Right atrium auricular region (tissue), 2 donors: ENCODE measurements around the gene TARM1. TPM values are rescaled to one million over a fixed set of nuclear protein-coding genes. Genes with fewer than 3 reads are reported as not detected.

ENCODE experiments used
- DNase-seq: peaks from one replicate; pipeline ENCODE4 v3.0.0-alpha.2; 2019; ENCODE audit warnings: low spot score
- H3K27ac ChIP-seq, 2 donors: fragments of 200-600 bp; sonication (generic); 1 replicate in 1 of 2; 2 replicates in 1 of 2; pipeline ENCODE4 v1.5.1; 2016 to 2019
- H3K27me3 ChIP-seq, 2 donors: fragments of 200-600 bp; sonication (generic); one replicate each; pipeline versions ENCODE4 v1.5.1 to v1.6.0; 2017 to 2019
- H3K36me3 ChIP-seq: fragments of 200-600 bp; sonication (generic); one replicate; pipeline ENCODE4 v1.5.1; 2016
- H3K4me1 ChIP-seq, 2 donors: fragments of 200-600 bp; sonication (generic); one replicate each; pipeline versions ENCODE4 v1.5.1 to v1.6.0; 2017 to 2019
- H3K4me3 ChIP-seq, 2 donors: fragments of 200-600 bp; sonication (generic); 1 replicate in 1 of 2; 2 replicates in 1 of 2; pipeline ENCODE4 v1.5.1; 2017 to 2019; ENCODE audit warnings: mild to moderate bottlenecking in 1 of 2, moderate library complexity in 1 of 2
- H3K9me3 ChIP-seq, 2 donors: fragments of 200-600 bp; sonication (generic); one replicate each; pipeline ENCODE4 v1.5.1; 2019
- total RNA-seq, 2 donors: library from RNA; depleted of rRNA; stranded (reverse); fragments of >200 nt; gene quantifications; one replicate each; pipeline ENCODE4 v1.1.0, GENCODE V29; 2016
- TF ChIP-seq, protein P1 (sequence below), 2 donors: fragments of 200-600 bp; sonication (generic); IDR thresholded peaks; one replicate each; pipeline ENCODE4 v1.5.1; 2019; ENCODE audit warnings: antibody characterized with exemption in 2 of 2

The TARM1 gene
- total RNA-seq, 2 donors from 2014 or later = not detected

DNA sequence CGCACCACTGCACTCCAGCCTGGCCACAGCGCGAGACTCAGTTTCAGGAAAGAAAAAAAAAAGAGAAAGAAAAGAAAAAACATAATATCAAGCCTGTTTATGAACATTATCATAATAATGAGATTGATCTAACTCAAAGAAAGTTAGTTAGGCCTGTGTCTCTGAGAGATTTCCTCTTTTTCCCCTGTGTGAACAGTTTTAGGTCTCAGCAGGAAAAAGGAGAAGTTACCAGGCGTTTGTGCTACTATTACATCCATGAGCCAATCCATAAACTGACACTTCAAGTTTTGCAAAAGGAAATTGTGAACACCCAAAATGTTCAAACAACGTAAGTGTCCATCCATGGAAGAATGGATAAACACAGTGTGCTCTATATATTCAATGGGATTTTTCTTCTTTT lies 3.8 kb downstream of the TARM1 start:
- Histone ChIP-seq H3K27me3 (no peaks in the 10 kb centered on the region), H3K4me1 (no peaks in the 10 kb centered on the region), H3K9me3 (peaks cover 0 to 15% of the 10 kb centered on the region in 2 donors), H3K36me3 (no peaks in the 10 kb centered on the region), H3K4me3 (no peak overlapping the region), H3K27ac (no peak overlapping the region)
- DNase-seq = no peak
- TF ChIP-seq, protein P1, sequence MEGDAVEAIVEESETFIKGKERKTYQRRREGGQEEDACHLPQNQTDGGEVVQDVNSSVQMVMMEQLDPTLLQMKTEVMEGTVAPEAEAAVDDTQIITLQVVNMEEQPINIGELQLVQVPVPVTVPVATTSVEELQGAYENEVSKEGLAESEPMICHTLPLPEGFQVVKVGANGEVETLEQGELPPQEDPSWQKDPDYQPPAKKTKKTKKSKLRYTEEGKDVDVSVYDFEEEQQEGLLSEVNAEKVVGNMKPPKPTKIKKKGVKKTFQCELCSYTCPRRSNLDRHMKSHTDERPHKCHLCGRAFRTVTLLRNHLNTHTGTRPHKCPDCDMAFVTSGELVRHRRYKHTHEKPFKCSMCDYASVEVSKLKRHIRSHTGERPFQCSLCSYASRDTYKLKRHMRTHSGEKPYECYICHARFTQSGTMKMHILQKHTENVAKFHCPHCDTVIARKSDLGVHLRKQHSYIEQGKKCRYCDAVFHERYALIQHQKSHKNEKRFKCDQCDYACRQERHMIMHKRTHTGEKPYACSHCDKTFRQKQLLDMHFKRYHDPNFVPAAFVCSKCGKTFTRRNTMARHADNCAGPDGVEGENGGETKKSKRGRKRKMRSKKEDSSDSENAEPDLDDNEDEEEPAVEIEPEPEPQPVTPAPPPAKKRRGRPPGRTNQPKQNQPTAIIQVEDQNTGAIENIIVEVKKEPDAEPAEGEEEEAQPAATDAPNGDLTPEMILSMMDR (IDR thresholded peaks at IDR 0.05) = no peak

DNA sequence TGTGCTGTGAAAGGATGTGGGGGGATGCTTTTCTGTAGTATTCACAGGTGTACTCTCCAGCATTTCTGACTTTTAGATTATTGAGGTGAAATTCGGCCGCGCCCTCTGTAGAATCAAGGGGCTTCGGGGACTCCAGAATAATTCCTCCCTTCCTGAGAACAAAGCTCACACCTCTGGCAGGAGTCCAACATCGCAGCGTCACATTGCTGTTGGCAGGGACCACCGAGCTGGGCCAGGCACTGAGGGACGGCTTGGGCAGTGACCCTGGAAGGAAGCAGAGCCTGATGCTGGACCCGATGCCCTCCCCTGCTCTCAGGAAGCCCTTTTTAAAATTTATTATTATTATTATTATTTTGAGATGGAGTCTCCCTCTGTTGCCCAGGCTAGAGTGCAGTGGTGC lies 6.3 kb downstream of the TARM1 start:
- H3K4me1 ChIP-seq = no peaks in the 10 kb centered on the region
- no peaks in the 10 kb centered on the region for H3K27me3 ChIP-seq
- H3K4me3 ChIP-seq = no peak overlapping the region
- TF ChIP-seq, protein P1 (IDR thresholded peaks at IDR 0.05) = no peak
- peaks cover 0 to 5% of the 10 kb centered on the region in 2 donors for H3K9me3 ChIP-seq
- no peak for DNase-seq
- H3K36me3 ChIP-seq = no peaks in the 10 kb centered on the region
- H3K27ac ChIP-seq = no peak overlapping the region

DNA sequence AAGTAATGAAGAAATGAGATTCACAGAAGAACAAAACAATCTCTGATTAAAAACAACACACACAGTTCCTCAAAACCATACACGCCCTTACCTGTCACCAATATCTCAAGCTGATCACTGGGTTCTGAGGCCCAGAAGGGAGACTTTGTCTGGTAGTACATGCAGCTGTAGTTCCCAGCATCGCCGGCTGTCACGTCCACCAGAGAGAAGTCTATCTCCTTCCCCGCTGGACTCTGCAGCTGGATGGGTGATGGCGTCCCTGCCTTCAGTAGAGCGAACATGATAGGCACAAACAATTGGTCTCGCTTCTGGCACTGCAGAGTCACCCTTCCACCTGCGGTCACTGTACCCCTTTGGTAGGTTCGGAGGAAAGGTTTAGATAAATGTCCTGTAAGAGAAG lies 7.3 kb downstream of the TARM1 start:
- Histone ChIP-seq H3K4me1 (no peaks in the 10 kb centered on the region), H3K27ac (no peak overlapping the region), H3K36me3 (no peaks in the 10 kb centered on the region), H3K9me3 (peaks cover 0 to 11% of the 10 kb centered on the region in 2 donors), H3K4me3 (no peak overlapping the region), H3K27me3 (no peaks in the 10 kb centered on the region)
- TF ChIP-seq, protein P1 (IDR thresholded peaks at IDR 0.05) = no peak
- DNase-seq = no peak

DNA sequence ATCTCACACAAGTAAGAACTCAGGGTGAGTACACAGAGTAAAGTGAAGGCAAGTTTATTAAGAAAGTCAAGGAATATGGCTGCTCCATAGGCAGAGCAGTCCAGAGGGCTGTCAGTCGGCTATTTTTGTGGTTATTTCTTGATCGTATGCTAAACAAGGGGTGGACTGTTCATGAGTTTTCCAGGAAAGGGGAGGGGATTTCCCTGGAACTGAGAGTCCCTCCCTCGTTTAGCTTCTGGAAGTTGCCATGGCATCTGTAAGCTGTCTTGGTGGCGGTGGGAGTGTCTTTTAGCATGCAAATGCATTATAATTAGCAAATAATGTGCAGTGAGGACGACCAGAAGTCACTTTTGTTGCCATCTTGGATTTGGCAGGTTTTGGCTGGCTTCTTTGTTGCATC lies 11.7 kb downstream of the TARM1 start:
- H3K9me3 ChIP-seq = peaks cover 0 to 11% of the 10 kb centered on the region in 2 donors
- H3K4me1 ChIP-seq = no peaks in the 10 kb centered on the region
- TF ChIP-seq, protein P1 (IDR thresholded peaks at IDR 0.05) = no peak
- H3K36me3 ChIP-seq = no peaks in the 10 kb centered on the region
- H3K4me3 ChIP-seq = no peak overlapping the region
- DNase-seq = no peak
- H3K27me3 ChIP-seq = no peaks in the 10 kb centered on the region
- H3K27ac ChIP-seq = no peak overlapping the region

DNA sequence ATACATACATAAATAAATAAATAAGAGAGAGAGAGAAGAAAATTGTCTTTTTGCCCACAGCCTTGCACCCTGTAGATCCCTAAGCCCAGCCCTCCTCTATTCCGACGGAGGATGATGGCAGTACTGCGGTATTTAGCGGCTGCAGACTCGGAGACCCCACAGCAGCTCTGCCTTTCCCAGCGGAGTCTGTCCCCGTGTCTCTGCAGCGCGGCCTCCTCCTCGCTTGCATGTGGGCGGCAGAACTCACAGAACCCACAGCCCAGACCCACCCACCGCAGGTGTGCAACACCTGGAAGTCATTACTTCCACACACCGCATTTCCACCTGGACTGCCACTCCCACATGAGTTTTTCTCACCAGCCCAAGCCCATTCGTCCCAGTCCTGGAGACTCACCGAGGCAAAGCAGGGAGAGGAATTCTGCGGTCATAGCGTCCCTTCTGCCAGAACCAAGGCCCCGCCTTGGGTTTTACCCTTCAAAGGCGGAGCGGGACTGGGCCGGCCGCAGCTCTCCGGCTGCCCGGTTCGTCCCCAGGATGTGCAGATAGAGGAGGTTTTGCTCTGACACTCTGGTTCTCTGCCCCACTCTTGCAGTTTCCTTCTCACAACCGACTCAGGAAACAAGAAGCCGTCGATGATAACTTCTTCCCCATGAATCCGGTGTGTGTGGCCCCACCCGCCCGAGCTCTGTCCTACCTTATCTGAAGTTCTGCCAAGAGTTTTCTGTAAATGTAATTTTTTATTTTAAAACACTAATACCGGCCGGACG lies 17.6 kb downstream of the TARM1 start, which contains the start of gene VSTM1:
Gene VSTM1 (minus strand): TSS at position 548 of the 767 bp plus-strand sequence. CDS start 120 bp downstream, at position 428.
- Histone ChIP-seq H3K27ac (no peak within 1 kb of the TSS), H3K36me3 (no peaks in the 10 kb centered on the region), H3K9me3 (no peaks in the 10 kb centered on the region), H3K4me1 (no peaks in the 10 kb centered on the region), H3K4me3 (no peak within 1 kb of the TSS), H3K27me3 (no peaks in the 10 kb centered on the region)
- DNase-seq = no peak
- TF ChIP-seq, protein P1 (IDR thresholded peaks at IDR 0.05) = no peak
